ENCODE data around the gene VTI1A.
A peak's percentile ranks its signal among the peaks of the same experiment; 100 is the strongest.

Gene VTI1A

GRCh38 chr10:112720178-112720577 is 273.2 kb downstream of the VTI1A start:
- no peaks in the 10 kb centered on the region for H3K79me2 ChIP-seq (ENCODE audit: low read length)
- no peak overlapping the region for H3K27ac ChIP-seq (ENCODE audit: low read length)
- H3F3A ChIP-seq (ENCODE audit: insufficient read depth, low read length) = no peaks in the 10 kb centered on the region
- no peaks in the 10 kb centered on the region for H3K36me3 ChIP-seq (replicated peaks; ENCODE audit: insufficient read depth, low read length)
- no peak for DNase-seq
- H3K4me1 ChIP-seq (ENCODE audit: low read length) = no peaks in the 10 kb centered on the region
- H3K9ac ChIP-seq (ENCODE audit: low read length) = no peak overlapping the region
- H2AFZ ChIP-seq (ENCODE audit: low read length) = no peak overlapping the region
- no peaks in the 10 kb centered on the region for H3K9me3 ChIP-seq (replicated peaks; ENCODE audit: insufficient read depth, low read length)
- H4K20me1 ChIP-seq (ENCODE audit: insufficient read depth, low read length) = no peaks in the 10 kb centered on the region
- H3K4me2 ChIP-seq (ENCODE audit: low read depth, low read length) = no peak overlapping the region
- H3K9me2 ChIP-seq (replicated peaks; ENCODE audit: insufficient read depth, low read length) = no peaks in the 10 kb centered on the region
- H3K27me3 ChIP-seq (replicated peaks; ENCODE audit: insufficient read depth, low read length) = no peaks in the 10 kb centered on the region
- TF ChIP-seq EZH2 (optimal IDR thresholded peaks at IDR 0.05; ENCODE audit: low read depth, low read length) (no peak), EZH2phosphoT487 (IDR thresholded peaks at IDR 0.05; ENCODE audit: low read length) (no peak), CTCF (IDR thresholded peaks at IDR 0.05; ENCODE audit: low read length) (no peak)
- no peak overlapping the region for H3K4me3 ChIP-seq (ENCODE audit: low read length)

GRCh38 chr10:112721080-112721698 is 274.2 kb downstream of the VTI1A start:
- H3K27ac ChIP-seq (ENCODE audit: low read length) = no peak overlapping the region
- no peak overlapping the region for H3K9ac ChIP-seq (ENCODE audit: low read length)
- H3K4me3 ChIP-seq (ENCODE audit: low read length) = no peak overlapping the region
- no peaks in the 10 kb centered on the region for H3K9me3 ChIP-seq (replicated peaks; ENCODE audit: insufficient read depth, low read length)
- no peaks in the 10 kb centered on the region for H3K79me2 ChIP-seq (ENCODE audit: low read length)
- DNase-seq = peak; percentile 62
- no peak for TF ChIP-seq EZH2 (optimal IDR thresholded peaks at IDR 0.05; ENCODE audit: low read depth, low read length)
- TF ChIP-seq CTCF (IDR thresholded peaks at IDR 0.05; ENCODE audit: low read length) = peak; percentile 64
- H3K27me3 ChIP-seq (replicated peaks; ENCODE audit: insufficient read depth, low read length) = no peaks in the 10 kb centered on the region
- H3K4me2 ChIP-seq (ENCODE audit: low read depth, low read length) = no peak overlapping the region
- no peaks in the 10 kb centered on the region for H3K36me3 ChIP-seq (replicated peaks; ENCODE audit: insufficient read depth, low read length)
- H3K4me1 ChIP-seq (ENCODE audit: low read length) = no peaks in the 10 kb centered on the region
- no peaks in the 10 kb centered on the region for H4K20me1 ChIP-seq (ENCODE audit: insufficient read depth, low read length)
- H3K9me2 ChIP-seq (replicated peaks; ENCODE audit: insufficient read depth, low read length) = no peaks in the 10 kb centered on the region
- H2AFZ ChIP-seq (ENCODE audit: low read length) = no peak overlapping the region
- H3F3A ChIP-seq (ENCODE audit: insufficient read depth, low read length) = no peaks in the 10 kb centered on the region

GRCh38 chr10:112722758-112723157 is 275.7 kb downstream of the VTI1A start:
- no peak for DNase-seq
- no peak overlapping the region for H3K4me2 ChIP-seq (ENCODE audit: low read depth, low read length)
- H3K9me3 ChIP-seq (replicated peaks; ENCODE audit: insufficient read depth, low read length) = no peaks in the 10 kb centered on the region
- no peak overlapping the region for H3K27ac ChIP-seq (ENCODE audit: low read length)
- TF ChIP-seq EZH2 (optimal IDR thresholded peaks at IDR 0.05; ENCODE audit: low read depth, low read length) (no peak), CTCF (IDR thresholded peaks at IDR 0.05; ENCODE audit: low read length) (no peak), EZH2phosphoT487 (IDR thresholded peaks at IDR 0.05; ENCODE audit: low read length) (no peak)
- no peak overlapping the region for H2AFZ ChIP-seq (ENCODE audit: low read length)
- H3K4me1 ChIP-seq (ENCODE audit: low read length) = no peaks in the 10 kb centered on the region
- no peaks in the 10 kb centered on the region for H3K9me2 ChIP-seq (replicated peaks; ENCODE audit: insufficient read depth, low read length)
- no peak overlapping the region for H3K4me3 ChIP-seq (ENCODE audit: low read length)
- no peaks in the 10 kb centered on the region for H3K36me3 ChIP-seq (replicated peaks; ENCODE audit: insufficient read depth, low read length)
- H3K27me3 ChIP-seq (replicated peaks; ENCODE audit: insufficient read depth, low read length) = no peaks in the 10 kb centered on the region
- no peaks in the 10 kb centered on the region for H3F3A ChIP-seq (ENCODE audit: insufficient read depth, low read length)
- no peaks in the 10 kb centered on the region for H3K79me2 ChIP-seq (ENCODE audit: low read length)
- no peaks in the 10 kb centered on the region for H4K20me1 ChIP-seq (ENCODE audit: insufficient read depth, low read length)
- H3K9ac ChIP-seq (ENCODE audit: low read length) = no peak overlapping the region
